ENCODE data around the gene TMEFF2.

The TMEFF2 gene

GRCh38 chr2:192002418-192002817 is 192.3 kb downstream of the TMEFF2 start:
- H3K4me1 ChIP-seq (ENCODE audit: insufficient read depth, insufficient read length) = no peaks in the 10 kb centered on the region
- no peak for DNase-seq (ENCODE audit: low read depth, low spot score)

GRCh38 chr2:192000196-192000980 is 194.3 kb downstream of the TMEFF2 start:
- Histone ChIP-seq H3K27me3 (ENCODE audit: insufficient read depth, insufficient read length) (no peaks in the 10 kb centered on the region), H3K4me3 (ENCODE audit: insufficient read length, low read depth) (no peak overlapping the region), H3K4me1 (ENCODE audit: insufficient read depth, insufficient read length) (no peaks in the 10 kb centered on the region), H3K9ac (ENCODE audit: insufficient read length, low read depth) (no peak overlapping the region), H3K36me3 (ENCODE audit: insufficient read depth, insufficient read length, low read length) (no peaks in the 10 kb centered on the region), H3K9me3 (ENCODE audit: insufficient read depth, low read length) (0 out of 2 replicates have a peak, but pooled peaks cover 17% of the 10 kb centered on the region)
- DNase-seq (ENCODE audit: low read depth, low spot score) = no peak
- TF ChIP-seq YY1 (IDR thresholded peaks at IDR 0.05; ENCODE audit: insufficient read depth, insufficient read length) (no peak), SUZ12 (IDR thresholded peaks at IDR 0.05; ENCODE audit: extremely low read depth, insufficient read depth, insufficient read length) (no peak), ZNF274 (IDR thresholded peaks at IDR 0.05; ENCODE audit: low read depth, low read length) (no peak)

More at GRCh38 chr2:192002418-192002817, 192.3 kb downstream of the TMEFF2 start:
- 0 out of 2 replicates have a peak, but pooled peaks cover 17% of the 10 kb centered on the region for H3K9me3 ChIP-seq (ENCODE audit: insufficient read depth, low read length)
- no peak overlapping the region for H3K4me3 ChIP-seq (ENCODE audit: insufficient read length, low read depth)
- no peaks in the 10 kb centered on the region for H3K27me3 ChIP-seq (ENCODE audit: insufficient read depth, insufficient read length)
- no peak overlapping the region for H3K9ac ChIP-seq (ENCODE audit: insufficient read length, low read depth)
- TF ChIP-seq ZNF274 (IDR thresholded peaks at IDR 0.05; ENCODE audit: low read depth, low read length) = no peak
- TF ChIP-seq SUZ12 (IDR thresholded peaks at IDR 0.05; ENCODE audit: extremely low read depth, insufficient read depth, insufficient read length) = no peak
- no peak for TF ChIP-seq YY1 (IDR thresholded peaks at IDR 0.05; ENCODE audit: insufficient read depth, insufficient read length)
- H3K36me3 ChIP-seq (ENCODE audit: insufficient read depth, insufficient read length, low read length) = no peaks in the 10 kb centered on the region

- Histone ChIP-seq H3K36me3 (ENCODE audit: insufficient read depth, insufficient read length, low read length) (no peaks in the 10 kb centered on the region), H3K4me3 (ENCODE audit: insufficient read length, low read depth) (no peak overlapping the region), H3K9me3 (ENCODE audit: insufficient read depth, low read length) (0 out of 2 replicates have a peak, but pooled peaks cover 17% of the 10 kb centered on the region), H3K9ac (ENCODE audit: insufficient read length, low read depth) (no peak overlapping the region), H3K27me3 (ENCODE audit: insufficient read depth, insufficient read length) (no peaks in the 10 kb centered on the region), H3K4me1 (ENCODE audit: insufficient read depth, insufficient read length) (no peaks in the 10 kb centered on the region)
- TF ChIP-seq ZNF274 (IDR thresholded peaks at IDR 0.05; ENCODE audit: low read depth, low read length) (no peak), SUZ12 (IDR thresholded peaks at IDR 0.05; ENCODE audit: extremely low read depth, insufficient read depth, insufficient read length) (no peak), YY1 (IDR thresholded peaks at IDR 0.05; ENCODE audit: insufficient read depth, insufficient read length) (no peak)
- DNase-seq (ENCODE audit: low read depth, low spot score) = no peak
Measured at GRCh38 chr2:191999101-191999841, 195.5 kb downstream of the TMEFF2 start.

- Histone ChIP-seq H3K9me3 (ENCODE audit: insufficient read depth, low read length) (no peaks in the 10 kb centered on the region), H3K4me1 (ENCODE audit: insufficient read depth, insufficient read length) (no peaks in the 10 kb centered on the region), H3K9ac (ENCODE audit: insufficient read length, low read depth) (no peak overlapping the region), H3K36me3 (ENCODE audit: insufficient read depth, insufficient read length, low read length) (no peaks in the 10 kb centered on the region), H3K4me3 (ENCODE audit: insufficient read length, low read depth) (no peak overlapping the region), H3K27me3 (ENCODE audit: insufficient read depth, insufficient read length) (no peaks in the 10 kb centered on the region)
- no peak for DNase-seq (ENCODE audit: low read depth, low spot score)
- TF ChIP-seq SUZ12 (IDR thresholded peaks at IDR 0.05; ENCODE audit: extremely low read depth, insufficient read depth, insufficient read length) = no peak
- TF ChIP-seq ZNF274 (IDR thresholded peaks at IDR 0.05; ENCODE audit: low read depth, low read length) = no peak
- no peak for TF ChIP-seq YY1 (IDR thresholded peaks at IDR 0.05; ENCODE audit: insufficient read depth, insufficient read length)
Measured at GRCh38 chr2:191995285-191995684, 199.4 kb downstream of the TMEFF2 start.

- H3K9ac ChIP-seq (ENCODE audit: insufficient read length, low read depth) = no peak overlapping the region
- no peak for DNase-seq (ENCODE audit: low read depth, low spot score)
Measured at GRCh38 chr2:191994749-191995148, 200.0 kb downstream of the TMEFF2 start.

GRCh38 chr2:191991442-191991841 is 203.3 kb downstream of the TMEFF2 start:
- TF ChIP-seq SUZ12 (IDR thresholded peaks at IDR 0.05; ENCODE audit: extremely low read depth, insufficient read depth, insufficient read length) = no peak
- no peak for TF ChIP-seq ZNF274 (IDR thresholded peaks at IDR 0.05; ENCODE audit: low read depth, low read length)
- TF ChIP-seq YY1 (IDR thresholded peaks at IDR 0.05; ENCODE audit: insufficient read depth, insufficient read length) = no peak
- no peak for DNase-seq (ENCODE audit: low read depth, low spot score)
- no peak overlapping the region for H3K4me3 ChIP-seq (ENCODE audit: insufficient read length, low read depth)

More at GRCh38 chr2:191994749-191995148, 200.0 kb downstream of the TMEFF2 start:
- Histone ChIP-seq H3K4me3 (ENCODE audit: insufficient read length, low read depth) (no peak overlapping the region), H3K4me1 (ENCODE audit: insufficient read depth, insufficient read length) (no peaks in the 10 kb centered on the region), H3K9me3 (ENCODE audit: insufficient read depth, low read length) (no peaks in the 10 kb centered on the region), H3K36me3 (ENCODE audit: insufficient read depth, insufficient read length, low read length) (no peaks in the 10 kb centered on the region), H3K27me3 (ENCODE audit: insufficient read depth, insufficient read length) (no peaks in the 10 kb centered on the region)
- TF ChIP-seq SUZ12 (IDR thresholded peaks at IDR 0.05; ENCODE audit: extremely low read depth, insufficient read depth, insufficient read length) (no peak), ZNF274 (IDR thresholded peaks at IDR 0.05; ENCODE audit: low read depth, low read length) (no peak), YY1 (IDR thresholded peaks at IDR 0.05; ENCODE audit: insufficient read depth, insufficient read length) (no peak)

GRCh38 chr2:191985740-191986139 is 209.0 kb downstream of the TMEFF2 start:
- no peaks in the 10 kb centered on the region for H3K9me3 ChIP-seq (ENCODE audit: insufficient read depth, low read length)
- H3K27me3 ChIP-seq (ENCODE audit: insufficient read depth, insufficient read length) = no peaks in the 10 kb centered on the region
- DNase-seq (ENCODE audit: low read depth, low spot score) = no peak
- H3K4me1 ChIP-seq (ENCODE audit: insufficient read depth, insufficient read length) = no peaks in the 10 kb centered on the region
- TF ChIP-seq YY1 (IDR thresholded peaks at IDR 0.05; ENCODE audit: insufficient read depth, insufficient read length) = no peak
- no peak for TF ChIP-seq SUZ12 (IDR thresholded peaks at IDR 0.05; ENCODE audit: extremely low read depth, insufficient read depth, insufficient read length)
- TF ChIP-seq ZNF274 (IDR thresholded peaks at IDR 0.05; ENCODE audit: low read depth, low read length) = no peak
- no peak overlapping the region for H3K4me3 ChIP-seq (ENCODE audit: insufficient read length, low read depth)
- H3K36me3 ChIP-seq (ENCODE audit: insufficient read depth, insufficient read length, low read length) = no peaks in the 10 kb centered on the region
- H3K9ac ChIP-seq (ENCODE audit: insufficient read length, low read depth) = no peak overlapping the region

More at GRCh38 chr2:191991442-191991841, 203.3 kb downstream of the TMEFF2 start:
- no peaks in the 10 kb centered on the region for H3K4me1 ChIP-seq (ENCODE audit: insufficient read depth, insufficient read length)
- H3K9me3 ChIP-seq (ENCODE audit: insufficient read depth, low read length) = no peaks in the 10 kb centered on the region
- no peak overlapping the region for H3K9ac ChIP-seq (ENCODE audit: insufficient read length, low read depth)
- no peaks in the 10 kb centered on the region for H3K36me3 ChIP-seq (ENCODE audit: insufficient read depth, insufficient read length, low read length)
- H3K27me3 ChIP-seq (ENCODE audit: insufficient read depth, insufficient read length) = no peaks in the 10 kb centered on the region

All from NT2/D1 (cell line).